Hindlimb muscle (tissue), 1 donor: Measurements from ENCODE around the gene FAM20A. TPM values are rescaled to one million over a fixed set of nuclear protein-coding genes. Genes with fewer than 3 reads are reported as not detected.

Experiments
- DNase-seq: peaks from one replicate; pipeline ENCODE4 v3.0.0-alpha.2; 2013
- polyA plus RNA-seq: library from polyadenylated mRNA; unstranded; fragments of 120-200 nt; gene quantifications from one replicate; pipeline ENCODE4 v1.2.1, GENCODE V29; 2013; ENCODE audit not compliant: insufficient read length

The FAM20A gene
- 10.2 TPM for polyA plus RNA-seq

- no peak for DNase-seq
Measured at GRCh38 chr17:68600931-68601564, at the start of gene FAM20A. TSS of gene FAM20A (minus strand) at chr17:68601367. CDS start at chr17:68600666, 701 bp downstream.

- no peak for DNase-seq
Measured at GRCh38 chr17:68649324-68649723, 48.2 kb upstream of the FAM20A start.

DNA sequence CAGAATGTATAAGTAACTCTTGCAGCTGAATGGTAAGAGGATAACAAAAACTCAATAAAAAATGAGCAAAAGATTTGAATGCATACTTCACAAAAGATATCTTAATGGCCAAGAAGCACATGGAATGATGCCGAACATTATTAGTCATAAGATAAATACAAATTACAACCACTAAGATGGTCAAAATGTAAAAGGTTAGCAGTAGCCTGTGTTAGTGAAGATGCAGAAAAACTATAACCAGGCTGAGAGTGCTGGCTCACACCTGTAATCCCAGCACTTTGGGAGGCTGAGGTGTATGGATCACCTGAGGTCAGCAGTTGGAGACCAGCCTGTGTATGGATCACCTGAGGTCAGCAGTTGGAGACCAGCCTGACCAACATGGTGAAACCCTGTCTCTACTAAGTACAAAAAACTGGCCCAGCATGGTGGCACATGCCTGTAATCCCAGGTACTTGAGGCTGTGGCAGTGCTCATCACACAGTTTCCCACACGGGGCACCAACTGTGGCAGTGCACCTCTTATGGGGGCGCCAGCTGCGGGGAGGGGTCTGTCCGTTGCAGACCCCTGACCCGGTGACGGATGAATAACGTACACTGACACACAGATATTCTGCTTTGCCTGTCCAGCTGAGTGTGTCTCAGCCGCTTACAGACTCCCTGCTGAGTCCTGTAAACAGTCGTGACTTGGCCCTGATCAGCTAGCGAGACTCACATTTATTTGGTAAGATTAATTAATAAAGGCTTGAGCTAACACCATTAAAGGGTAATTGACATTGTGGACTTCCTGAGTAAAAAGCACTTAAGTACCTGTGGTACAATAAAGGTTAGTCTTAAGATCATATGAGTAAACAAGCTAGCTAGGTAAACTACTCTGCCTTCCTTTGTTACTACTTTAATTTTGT lies 45.7 kb upstream of the FAM20A start:
- no peak for DNase-seq

GRCh38 chr17:68642118-68642412 lies 40.9 kb upstream of the FAM20A start:
- no peak for DNase-seq

DNA sequence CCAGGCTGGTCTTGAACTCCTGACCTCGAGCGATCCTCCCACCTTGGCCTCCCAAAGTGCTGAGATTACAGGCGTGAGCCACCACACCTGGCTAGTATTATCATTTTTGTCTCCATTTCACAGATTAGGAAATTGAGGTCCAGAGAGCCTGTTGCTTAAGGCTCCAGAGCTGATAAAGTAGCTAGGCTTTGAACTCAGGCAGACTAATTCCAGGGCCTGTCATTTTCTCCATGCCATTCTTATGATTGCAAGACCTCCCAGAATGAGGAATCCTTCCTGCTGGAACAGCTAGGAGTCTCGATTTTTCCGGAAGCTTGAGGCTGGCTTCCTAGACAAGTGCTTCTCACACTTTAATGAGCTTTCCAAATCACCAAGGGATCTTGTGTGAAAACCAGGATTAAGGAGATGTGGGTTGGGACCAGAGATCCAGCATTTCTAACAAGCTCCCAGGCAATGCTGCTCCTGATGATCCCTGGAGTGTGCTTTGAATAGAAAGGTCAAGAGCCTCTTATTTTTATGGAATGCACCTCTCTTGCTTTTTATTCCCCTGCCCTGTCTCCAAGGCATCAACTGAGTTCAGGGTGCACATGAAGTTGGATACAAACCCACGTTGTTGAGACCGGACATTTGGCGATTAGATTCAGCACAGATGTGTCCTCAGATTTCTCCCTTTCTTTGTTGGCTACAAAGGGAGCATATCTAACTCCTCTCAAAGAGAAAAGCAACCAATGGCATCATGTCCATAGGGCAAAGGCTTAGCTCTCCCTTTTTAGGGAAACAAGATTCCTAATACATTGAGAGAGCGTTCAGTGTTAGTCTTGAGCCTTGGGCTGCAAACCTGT lies 40.3 kb upstream of the FAM20A start:
- DNase-seq: no peak

- peak; percentile 12 for DNase-seq
Measured at GRCh38 chr17:68640242-68640989, 39.2 kb upstream of the FAM20A start.

DNA sequence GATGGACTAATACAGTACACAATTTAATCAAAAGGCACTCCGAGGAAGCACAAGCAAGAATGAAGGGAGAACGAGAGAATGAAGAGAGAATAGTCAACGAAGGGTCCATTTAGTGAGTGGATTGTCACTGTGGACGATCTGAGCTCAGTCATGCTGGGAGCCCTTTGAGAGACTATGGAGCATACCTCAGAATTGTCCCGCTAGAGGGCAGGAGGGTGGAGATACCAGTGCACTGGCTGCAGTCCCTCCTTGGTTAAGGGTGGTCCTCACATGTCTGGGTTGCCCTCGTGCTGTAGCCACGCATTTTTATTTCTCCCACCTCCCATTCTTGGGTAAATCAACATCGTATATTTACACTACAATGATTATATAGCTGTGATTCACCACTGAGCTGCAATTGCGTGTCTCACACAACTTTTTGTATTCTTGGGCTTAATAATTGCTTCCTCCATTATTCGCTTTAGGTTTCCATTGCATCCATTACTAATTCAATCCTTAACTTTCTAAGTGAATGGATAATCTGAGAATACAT lies 33.2 kb upstream of the FAM20A start:
- DNase-seq: no peak

DNA sequence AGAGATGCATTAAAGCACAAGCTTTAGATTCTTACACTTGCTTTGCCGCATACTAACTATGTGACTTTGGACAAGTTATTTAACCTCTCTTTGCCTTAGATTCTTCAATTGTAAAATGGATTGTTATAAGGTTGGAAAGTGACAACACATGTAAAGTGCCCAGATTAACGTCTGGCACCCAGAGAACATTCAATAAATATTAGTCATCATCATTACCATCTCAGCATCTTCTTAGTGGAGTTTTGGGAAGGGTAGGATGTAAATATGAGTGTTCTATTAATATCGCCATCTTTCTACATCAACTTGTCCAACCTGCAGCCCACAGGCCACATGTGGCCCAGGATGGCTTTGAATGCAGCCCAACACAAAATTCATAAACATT lies 27.4 kb upstream of the FAM20A start:
- DNase-seq: no peak

DNA sequence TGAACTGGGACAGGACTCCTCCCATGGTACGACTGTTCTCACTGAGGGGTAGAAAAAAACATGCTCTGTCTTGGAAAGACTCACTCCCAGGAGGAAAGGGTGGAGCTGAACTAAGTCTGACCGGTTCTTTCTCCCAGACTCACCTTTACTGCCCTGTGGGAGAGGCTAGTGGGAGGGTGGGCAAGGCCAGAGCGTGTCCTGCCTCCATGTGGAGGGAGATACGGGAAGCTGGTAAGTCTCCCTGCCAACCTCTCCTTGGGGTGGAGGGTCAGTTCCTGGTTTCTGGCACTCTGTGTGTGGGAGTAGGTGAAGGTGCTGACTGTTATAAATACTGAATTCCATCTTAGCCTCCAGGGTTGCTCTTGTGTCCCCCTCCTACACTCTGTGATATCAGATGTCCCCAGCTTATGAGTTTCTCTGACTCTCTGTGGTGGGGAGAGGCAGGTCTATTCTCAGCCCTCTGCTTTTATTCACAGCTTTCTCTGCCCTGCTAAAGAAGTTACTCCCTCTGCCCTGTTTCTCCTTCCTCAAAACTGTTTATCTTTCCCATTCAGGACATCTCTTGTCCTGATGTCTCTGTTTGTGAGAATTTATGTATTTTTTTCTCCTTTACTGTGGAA lies 26.9 kb upstream of the FAM20A start:
- DNase-seq: no peak

DNA sequence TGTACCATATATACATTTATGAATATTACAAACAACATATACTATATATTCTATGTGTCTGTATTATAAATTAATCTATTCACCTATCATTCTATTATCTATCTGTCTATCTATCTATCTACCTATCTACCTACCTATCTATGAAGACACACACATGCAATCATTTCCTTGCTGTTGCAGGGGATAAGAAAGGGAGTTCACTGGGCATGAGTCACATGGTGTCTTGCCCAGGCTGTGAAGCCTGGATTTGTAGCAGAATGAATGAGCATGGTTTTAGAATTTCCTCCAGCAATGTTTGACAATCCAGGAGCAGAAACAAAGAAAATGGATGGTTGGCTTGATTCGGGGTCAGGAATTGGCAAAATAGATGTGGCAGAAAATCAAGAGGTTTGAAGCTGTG lies 23.2 kb upstream of the FAM20A start:
- DNase-seq: no peak

DNA sequence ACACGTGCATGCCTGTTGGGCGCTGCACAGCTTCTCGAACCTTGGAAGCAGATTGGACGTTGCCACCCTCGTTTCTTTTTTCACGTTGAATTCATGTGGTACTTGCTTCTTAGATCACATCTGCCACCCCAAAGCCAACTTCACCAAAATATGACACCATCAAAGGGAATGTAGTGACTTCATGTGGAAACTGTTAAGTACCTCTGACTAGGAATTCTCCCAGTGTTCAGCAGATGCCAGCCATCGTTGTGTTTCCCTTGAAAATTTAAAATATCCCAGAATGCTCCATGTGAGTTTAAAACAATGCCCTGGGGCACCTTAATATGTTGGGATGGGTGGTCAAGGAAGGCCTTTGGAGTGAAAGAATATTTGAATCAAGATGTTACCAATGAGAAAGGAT lies 22.6 kb upstream of the FAM20A start:
- DNase-seq: no peak

GRCh38 chr17:68622423-68622822 lies 21.3 kb upstream of the FAM20A start:
- DNase-seq: no peak

DNA sequence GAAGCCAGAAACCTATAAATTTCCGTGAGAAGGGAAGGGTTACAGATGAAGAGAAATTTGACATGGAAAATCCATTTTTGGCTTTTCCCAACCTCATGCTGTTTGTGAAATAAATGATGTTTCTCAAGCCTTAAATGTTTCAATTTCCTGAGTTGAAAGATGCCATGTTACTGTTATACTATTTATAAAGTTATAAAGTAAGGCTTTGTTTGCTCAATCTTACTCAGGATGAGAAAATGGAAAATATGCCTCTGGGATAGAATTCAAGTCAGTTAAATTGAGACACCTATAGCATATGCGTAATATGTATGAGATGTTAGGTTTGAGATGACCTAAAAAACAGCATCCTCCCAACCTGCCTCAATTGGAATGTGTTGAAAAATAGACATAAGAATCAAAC lies 19.9 kb upstream of the FAM20A start:
- no peak for DNase-seq

DNA sequence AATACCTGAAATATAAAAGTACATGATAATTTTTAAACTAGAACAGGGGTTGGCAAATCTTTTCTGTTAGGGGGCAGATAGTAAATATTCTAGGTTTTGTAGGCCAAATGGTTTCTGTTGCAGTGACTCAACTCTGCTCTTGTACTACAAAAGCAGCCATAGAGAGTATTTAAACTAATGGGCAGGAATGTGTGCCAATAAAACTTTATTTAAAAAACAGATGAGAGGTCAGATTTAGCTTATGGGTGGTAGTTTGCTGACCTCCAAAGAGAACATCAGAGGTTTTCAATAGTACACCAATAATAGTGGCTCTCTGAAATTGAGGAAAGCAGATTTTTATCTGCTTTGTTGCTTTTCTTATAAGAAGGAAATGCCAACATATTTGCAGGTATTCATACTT lies 15.2 kb upstream of the FAM20A start:
- DNase-seq: no peak

GRCh38 chr17:68614718-68615117 lies 13.6 kb upstream of the FAM20A start:
- DNase-seq: no peak

GRCh38 chr17:68613739-68614298 lies 12.7 kb upstream of the FAM20A start:
- DNase-seq: no peak

DNA sequence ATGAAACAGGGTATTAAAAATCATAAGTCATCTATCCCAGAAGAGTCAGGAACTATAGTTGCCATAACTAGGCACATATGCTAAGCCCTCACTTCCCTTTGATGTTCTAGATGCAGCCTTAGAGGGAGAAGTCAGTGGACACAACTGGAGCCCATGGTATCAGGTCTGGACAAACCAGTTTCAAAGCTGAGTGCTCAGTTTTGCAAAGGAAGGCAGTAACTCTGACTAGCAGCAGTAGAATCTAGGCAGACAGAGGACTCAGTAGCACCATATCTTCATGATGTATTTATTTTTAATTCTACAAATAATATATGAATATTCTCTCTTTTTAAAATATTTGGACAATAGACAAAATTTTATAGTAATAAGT lies 11.7 kb upstream of the FAM20A start:
- DNase-seq: no peak

GRCh38 chr17:68612209-68612922 lies 11.2 kb upstream of the FAM20A start:
- DNase-seq: no peak

DNA sequence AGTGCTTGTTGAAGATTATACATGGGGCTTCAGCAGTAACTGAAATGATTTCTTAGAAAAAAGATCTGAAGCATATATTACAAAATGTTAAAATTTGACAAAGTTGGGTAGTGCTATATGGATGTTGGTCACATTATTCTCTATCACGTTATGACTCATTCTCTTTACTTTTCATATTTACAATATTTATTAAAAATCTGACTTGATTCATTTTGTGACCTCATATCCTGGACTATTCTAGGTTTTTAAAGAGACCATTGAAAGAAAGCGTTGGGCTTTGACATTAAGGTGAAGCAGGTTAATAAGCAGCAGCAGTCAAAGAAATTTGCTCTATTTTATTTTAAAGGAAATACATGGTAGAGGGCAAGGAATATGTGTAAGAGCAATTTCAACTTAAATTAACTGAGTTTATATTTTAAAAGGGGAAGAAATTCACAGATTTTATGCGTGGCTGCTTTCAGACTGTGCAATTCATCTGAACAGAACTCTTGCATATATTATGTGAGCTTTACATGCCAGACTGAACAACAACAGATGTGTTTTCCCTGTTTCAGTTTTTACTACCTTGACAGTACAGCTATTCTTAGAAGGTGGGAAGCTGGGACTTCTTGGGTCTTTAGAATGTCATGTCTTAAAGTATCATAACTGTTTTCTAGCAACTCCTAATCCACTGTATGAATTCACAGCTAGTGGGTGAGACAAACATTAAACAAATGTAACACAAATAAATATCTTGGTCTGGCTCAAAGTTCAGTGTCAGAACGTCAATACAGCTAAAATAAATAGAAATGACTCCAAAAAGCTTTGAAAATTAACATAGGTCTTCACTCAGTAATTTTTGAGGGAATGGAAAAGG lies 10.4 kb upstream of the FAM20A start:
- no peak for DNase-seq

DNA sequence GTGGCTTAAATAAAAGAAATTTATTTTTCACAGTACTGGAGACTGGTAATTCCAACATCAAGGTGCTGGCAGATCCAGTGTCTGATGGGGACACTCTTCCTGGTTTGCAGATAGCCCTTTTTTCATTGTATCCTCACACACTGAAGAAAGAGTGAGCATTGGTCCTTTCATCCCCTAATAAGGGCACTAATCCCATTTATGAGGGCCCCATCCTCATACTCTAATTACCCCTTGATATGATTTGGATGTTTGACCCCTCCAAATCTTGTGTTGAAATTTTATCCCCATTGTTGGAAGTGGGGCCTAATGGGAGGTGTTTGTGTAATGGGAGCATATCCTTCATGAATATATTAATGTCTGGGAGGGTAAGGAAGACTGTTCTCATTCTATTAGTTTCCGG lies 9.4 kb upstream of the FAM20A start:
- DNase-seq: no peak
